ENCODE data around the gene GEMIN7. TPM values are rescaled to one million over a fixed set of nuclear protein-coding genes. Genes with fewer than 3 reads are reported as not detected.

The GEMIN7 gene
- total RNA-seq, 3 donors from 2014 or later (not counting 1 experiment from before 2014, with no cell fraction given), result 27.7 to 28.7 (median 27.9) TPM

GRCh38 chr19:45130236-45130635 lies 51.2 kb downstream of the GEMIN7 start:
- no peak overlapping the region for H3K4me3 ChIP-seq (ENCODE audit: low read length)
- no peaks in the 10 kb centered on the region for H3K36me3 Mint-ChIP-seq
- no peak overlapping the region for H3K27ac Mint-ChIP-seq
- intact Hi-C loops (cut with micrococcal nuclease), result no loop called here
- H3K4me1 Mint-ChIP-seq, result peaks cover 15 to 34% of the 10 kb centered on the region in 2 donors
- DNase-seq, result no peak
- H3K27me3 Mint-ChIP-seq (ENCODE audit: low read depth in 2 of 2), result no peaks in the 10 kb centered on the region
- H3K4me1 ChIP-seq (ENCODE audit: control insufficient read depth, insufficient read depth, low read length), result peaks cover 18% of the 10 kb centered on the region
- 94% methylated on average over 13 of the region's 13 CpGs for WGBS (ENCODE audit: insufficient coverage)
- H3K9me3 Mint-ChIP-seq, result no peaks in the 10 kb centered on the region
- H3K9me3 ChIP-seq (ENCODE audit: control insufficient read depth, insufficient read depth, low read length), result no peaks in the 10 kb centered on the region
- no peaks in the 10 kb centered on the region for H3K27me3 ChIP-seq (ENCODE audit: control insufficient read depth, insufficient read depth, low read length)
- no peak overlapping the region for H3K4me3 Mint-ChIP-seq
- H3K36me3 ChIP-seq (ENCODE audit: control insufficient read depth, insufficient read depth, low read length), result no peaks in the 10 kb centered on the region
- ATAC-seq, result no peak
- no peak overlapping the region for H3K27ac ChIP-seq (ENCODE audit: low read length)
- TF ChIP-seq, protein P1, sequence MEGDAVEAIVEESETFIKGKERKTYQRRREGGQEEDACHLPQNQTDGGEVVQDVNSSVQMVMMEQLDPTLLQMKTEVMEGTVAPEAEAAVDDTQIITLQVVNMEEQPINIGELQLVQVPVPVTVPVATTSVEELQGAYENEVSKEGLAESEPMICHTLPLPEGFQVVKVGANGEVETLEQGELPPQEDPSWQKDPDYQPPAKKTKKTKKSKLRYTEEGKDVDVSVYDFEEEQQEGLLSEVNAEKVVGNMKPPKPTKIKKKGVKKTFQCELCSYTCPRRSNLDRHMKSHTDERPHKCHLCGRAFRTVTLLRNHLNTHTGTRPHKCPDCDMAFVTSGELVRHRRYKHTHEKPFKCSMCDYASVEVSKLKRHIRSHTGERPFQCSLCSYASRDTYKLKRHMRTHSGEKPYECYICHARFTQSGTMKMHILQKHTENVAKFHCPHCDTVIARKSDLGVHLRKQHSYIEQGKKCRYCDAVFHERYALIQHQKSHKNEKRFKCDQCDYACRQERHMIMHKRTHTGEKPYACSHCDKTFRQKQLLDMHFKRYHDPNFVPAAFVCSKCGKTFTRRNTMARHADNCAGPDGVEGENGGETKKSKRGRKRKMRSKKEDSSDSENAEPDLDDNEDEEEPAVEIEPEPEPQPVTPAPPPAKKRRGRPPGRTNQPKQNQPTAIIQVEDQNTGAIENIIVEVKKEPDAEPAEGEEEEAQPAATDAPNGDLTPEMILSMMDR (IDR thresholded peaks at IDR 0.05), result no peak

DNA sequence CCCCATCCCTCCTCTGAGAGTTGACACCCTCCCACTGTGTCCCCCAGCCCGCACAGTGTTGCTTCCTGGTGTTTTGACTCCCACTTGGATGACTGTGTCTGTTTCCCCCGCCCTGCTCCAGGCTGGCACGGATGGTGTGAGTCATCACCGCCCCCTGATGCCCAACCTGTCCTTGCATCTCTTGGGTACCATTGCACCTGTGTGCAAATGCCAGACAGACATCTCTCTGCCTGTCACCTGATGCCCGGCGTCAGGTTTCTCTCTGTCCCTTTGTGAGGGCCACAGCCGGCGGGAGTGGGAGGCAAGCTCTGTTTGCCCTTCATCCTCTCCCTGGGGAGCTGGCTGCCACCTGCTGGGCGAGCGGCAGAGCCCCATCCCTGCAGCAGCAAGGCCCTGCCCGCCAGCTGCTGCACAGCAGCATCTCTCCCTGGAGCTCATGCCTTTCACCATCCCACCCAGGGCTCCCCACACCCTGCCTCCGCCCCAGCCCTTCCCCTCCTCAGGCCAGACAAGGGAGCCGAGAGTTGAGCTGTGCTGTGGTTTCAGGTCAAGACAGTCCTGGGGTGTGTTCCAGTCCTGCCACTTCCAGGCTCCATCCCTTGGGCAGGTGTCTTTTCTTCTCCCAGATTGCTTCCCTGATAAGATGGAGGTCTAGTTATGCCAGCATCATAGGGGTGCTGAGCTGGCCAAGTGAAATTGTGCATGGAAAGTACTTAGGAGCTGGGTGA lies 52.0 kb downstream of the GEMIN7 start:
- H3K27me3 Mint-ChIP-seq (ENCODE audit: low read depth in 2 of 2), result no peaks in the 10 kb centered on the region
- H3K9me3 ChIP-seq (ENCODE audit: control insufficient read depth, insufficient read depth, low read length), result no peaks in the 10 kb centered on the region
- H3K4me1 Mint-ChIP-seq, result peaks cover 15 to 26% of the 10 kb centered on the region in 2 donors
- DNase-seq, result no peak
- H3K9me3 Mint-ChIP-seq, result no peaks in the 10 kb centered on the region
- no peaks in the 10 kb centered on the region for H3K27me3 ChIP-seq (ENCODE audit: control insufficient read depth, insufficient read depth, low read length)
- no peak overlapping the region for H3K27ac ChIP-seq (ENCODE audit: low read length)
- TF ChIP-seq, protein P1 (IDR thresholded peaks at IDR 0.05), result no peak
- WGBS (ENCODE audit: insufficient coverage), result 77% methylated on average over 13 of the region's 13 CpGs
- no peak for ATAC-seq
- H3K4me3 Mint-ChIP-seq, result no peak overlapping the region
- H3K36me3 ChIP-seq (ENCODE audit: control insufficient read depth, insufficient read depth, low read length), result no peaks in the 10 kb centered on the region
- H3K4me3 ChIP-seq (ENCODE audit: low read length), result no peak overlapping the region
- no peaks in the 10 kb centered on the region for H3K36me3 Mint-ChIP-seq
- H3K27ac Mint-ChIP-seq, result no peak overlapping the region
- intact Hi-C loops (cut with micrococcal nuclease), result no loop called here
- peaks cover 16% of the 10 kb centered on the region for H3K4me1 ChIP-seq (ENCODE audit: control insufficient read depth, insufficient read depth, low read length)

DNA sequence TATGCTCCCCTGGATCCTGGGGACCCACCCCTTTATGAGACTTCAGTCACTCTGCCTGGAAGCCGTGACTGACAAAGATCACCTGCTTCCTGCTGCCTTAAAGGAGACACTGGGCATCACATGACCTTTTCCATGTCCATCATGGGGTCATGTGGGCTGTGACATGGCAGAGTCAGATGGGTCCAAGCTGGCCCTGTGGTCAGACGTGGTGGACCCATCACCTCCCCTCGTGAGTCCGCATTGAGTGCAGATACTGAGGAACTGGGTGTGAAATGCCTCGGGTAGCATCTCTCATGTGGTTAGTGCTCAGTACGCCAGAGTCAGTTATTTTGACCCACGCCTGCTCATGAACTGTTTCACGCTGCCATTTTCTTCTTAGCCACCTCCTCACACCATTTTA lies 54.6 kb downstream of the GEMIN7 start:
- TF ChIP-seq, protein P1 (IDR thresholded peaks at IDR 0.05), result no peak
- ATAC-seq, result peak in 1 of 3 donors; percentile 33
- Histone ChIP-seq H3K4me1 (ENCODE audit: control insufficient read depth, insufficient read depth, low read length) (peaks cover 21% of the 10 kb centered on the region), H3K27ac (ENCODE audit: low read length) (no peak overlapping the region), H3K4me3 (ENCODE audit: low read length) (no peak overlapping the region), H3K9me3 (ENCODE audit: control insufficient read depth, insufficient read depth, low read length) (no peaks in the 10 kb centered on the region), H3K36me3 (ENCODE audit: control insufficient read depth, insufficient read depth, low read length) (no peaks in the 10 kb centered on the region), H3K27me3 (ENCODE audit: control insufficient read depth, insufficient read depth, low read length) (no peaks in the 10 kb centered on the region)
- peak overlapping the region; percentile 14 to 71 for H3K27ac Mint-ChIP-seq
- intact Hi-C loops (cut with micrococcal nuclease), result no loop called here
- 66% methylated on average over 8 of the region's 8 CpGs for WGBS (ENCODE audit: insufficient coverage)
- no peak overlapping the region for H3K4me3 Mint-ChIP-seq
- no peaks in the 10 kb centered on the region for H3K36me3 Mint-ChIP-seq
- peaks cover 10 to 25% of the 10 kb centered on the region in 2 donors for H3K4me1 Mint-ChIP-seq
- no peak for DNase-seq
- no peaks in the 10 kb centered on the region for H3K27me3 Mint-ChIP-seq (ENCODE audit: low read depth in 2 of 2)
- H3K9me3 Mint-ChIP-seq, result no peaks in the 10 kb centered on the region

Measured in natural killer cell (primary cell).